H1 (cell line): ENCODE results near the gene LRRC4C. TPM values are rescaled to one million over a fixed set of nuclear protein-coding genes. Genes with fewer than 3 reads are reported as not detected.

Source experiments
- CTCF ChIA-PET: fragments of 300-600 bp; sonication (Branson Sonifier 250); formaldehyde crosslinking; loops from one replicate; lab custom pipeline; 2021; ENCODE audit not compliant: partially characterized antibody; lab: Charles Lee
- POLR2A ChIA-PET: fragments of 300-600 bp; sonication (Branson Sonifier 250); formaldehyde crosslinking; loops from one replicate; lab custom pipeline; 2021; ENCODE audit warnings: inconsistent platforms; ENCODE audit not compliant: partially characterized antibody; lab: Charles Lee
- DNase-seq, 2 experiments: peaks; one replicate each; pipeline versions ENCODE4 v3.0.0 to v3.0.0-alpha.2; 2010 to 2022; ENCODE audit warnings: low spot score in 2 of 2, low read depth in 1 of 2, mixed read lengths in 1 of 2
- FAIRE-seq: peaks from 2 replicates; lab custom pipeline; 2011; peaks lifted over from hg19 to GRCh38; lab: Jason Lieb, UNC
- H2AFZ ChIP-seq: 2 replicates; pipeline ENCODE4 v1.8.1; 2012; ENCODE audit warnings: low read length, inconsistent platforms
- H2AK5ac ChIP-seq: 2 replicates; pipeline ENCODE4 v1.6.1; 2013; ENCODE audit warnings: low read depth, low read length
- H2BK120ac ChIP-seq: replicated peaks from 2 replicates; pipeline ENCODE3; 2013; ENCODE audit warnings: low read depth, low read length, inconsistent platforms
- H2BK12ac ChIP-seq: 2 replicates; pipeline ENCODE4 v1.6.1; 2013; ENCODE audit warnings: low read depth, low read length
- H2BK15ac ChIP-seq: 2 replicates; pipeline ENCODE4 v1.6.1; 2013; ENCODE audit warnings: low read length
- H2BK20ac ChIP-seq: 2 replicates; pipeline ENCODE4 v1.6.1; 2013; ENCODE audit warnings: low read length
- H2BK5ac ChIP-seq: 2 replicates; pipeline ENCODE4 v1.6.1; 2013; ENCODE audit warnings: low read depth, low read length
- H3K14ac ChIP-seq: 2 replicates; pipeline ENCODE4 v1.6.1; 2013; ENCODE audit warnings: inconsistent platforms; ENCODE audit not compliant: insufficient read length
- H3K18ac ChIP-seq: 2 replicates; pipeline ENCODE4 v1.6.1; 2013; ENCODE audit warnings: low read length; ENCODE audit errors: extremely low read depth
- H3K23ac ChIP-seq: 2 replicates; pipeline ENCODE4 v1.6.1; 2013; ENCODE audit warnings: inconsistent platforms; ENCODE audit not compliant: insufficient read length
- H3K23me2 ChIP-seq: 2 replicates; pipeline ENCODE4 v1.6.1; 2013; ENCODE audit warnings: low read depth, low read length
- H3K27ac ChIP-seq: 2 replicates; pipeline ENCODE4 v1.6.1; 2011; ENCODE audit warnings: low read depth, low read length, inconsistent platforms
- H3K27me3 ChIP-seq, 4 experiments: replicated peaks in 1 of 4; 1 replicate in 1 of 4; 2 replicates in 3 of 4; pipeline versions ENCODE4 v1.6.1 to v1.8.1; 2011 to 2013; ENCODE audit warnings: low read length in 3 of 4, mild to moderate bottlenecking in 3 of 4, inconsistent platforms in 2 of 4, mixed read lengths in 2 of 4, moderate library complexity in 1 of 4; ENCODE audit not compliant: control insufficient read depth in 3 of 4, insufficient read depth in 3 of 4; ENCODE audit errors: extremely low read depth in 1 of 4
- H3K36me3 ChIP-seq, 4 experiments: 2 replicates each; pipeline versions ENCODE4 v1.6.1 to v1.8.1; 2011 to 2013; ENCODE audit warnings: mild to moderate bottlenecking in 4 of 4, low read length in 3 of 4, moderate library complexity in 2 of 4, control low read depth in 1 of 4, inconsistent platforms in 1 of 4; ENCODE audit not compliant: insufficient read depth in 4 of 4, control insufficient read depth in 2 of 4
- H3K4ac ChIP-seq: replicated peaks from 2 replicates; pipeline ENCODE3; 2013; ENCODE audit warnings: low read length, low read depth, mixed read lengths, inconsistent platforms; ENCODE audit not compliant: insufficient read length
- H3K4me1 ChIP-seq, 4 experiments: replicated peaks in 1 of 4; 1 replicate in 1 of 4; 2 replicates in 3 of 4; pipeline versions ENCODE4 v1.6.1 to v1.8.1; 2011 to 2013; ENCODE audit warnings: low read length in 3 of 4, inconsistent platforms in 2 of 4, mixed read lengths in 1 of 4; ENCODE audit not compliant: insufficient read depth in 4 of 4, control insufficient read depth in 3 of 4
- H3K4me2 ChIP-seq, 2 experiments: 2 replicates each; pipeline versions ENCODE4 v1.6.1 to v1.8.1; 2011 to 2013; ENCODE audit warnings: low read depth in 2 of 2, low read length in 2 of 2, control low read depth in 1 of 2, inconsistent platforms in 1 of 2, mild to moderate bottlenecking in 1 of 2; ENCODE audit not compliant: insufficient read depth in 1 of 2
- H3K4me3 ChIP-seq, 4 experiments: fragments of 200-600, 300-600 bp in 1 of 4; sonication (generic), shearing (Covaris generic), sonication (Bioruptor Twin) in 1 of 4; 2 replicates each; pipeline versions ENCODE4 v1.5.1 to v1.8.1; 2011 to 2016; ENCODE audit warnings: low read length in 4 of 4, low read depth in 3 of 4, control low read depth in 2 of 4, inconsistent platforms in 2 of 4, mild to moderate bottlenecking in 2 of 4, mixed read lengths in 1 of 4, moderate library complexity in 1 of 4; ENCODE audit not compliant: insufficient read depth in 2 of 4; ENCODE audit errors: extremely low read depth in 1 of 4
- H3K56ac ChIP-seq: replicated peaks from 2 replicates; pipeline ENCODE3; 2013; ENCODE audit warnings: low read depth, mild to moderate bottlenecking, mixed read lengths, low read length, inconsistent platforms; ENCODE audit not compliant: insufficient read length
- H3K79me1 ChIP-seq: 2 replicates; pipeline ENCODE4 v1.6.1; 2013; ENCODE audit warnings: low read depth, low read length, control low read depth
- H3K79me2 ChIP-seq, 2 experiments: 2 replicates each; pipeline versions ENCODE4 v1.6.1 to v1.8.1; 2012 to 2013; ENCODE audit warnings: low read length in 2 of 2, mild to moderate bottlenecking in 2 of 2, inconsistent platforms in 1 of 2; ENCODE audit not compliant: insufficient read depth in 2 of 2, control insufficient read depth in 1 of 2
- H3K9ac ChIP-seq, 4 experiments: replicated peaks in 1 of 4; 1 replicate in 1 of 4; 2 replicates in 3 of 4; pipeline versions ENCODE4 v1.6.1 to v1.8.1; 2011 to 2013; ENCODE audit warnings: low read depth in 3 of 4, low read length in 3 of 4, control low read depth in 2 of 4, mild to moderate bottlenecking in 2 of 4, moderate library complexity in 2 of 4, inconsistent platforms in 1 of 4; ENCODE audit errors: extremely low read depth in 1 of 4
- H3K9me3 ChIP-seq, 2 experiments: 2 replicates each; pipeline versions ENCODE4 v1.6.1 to v1.8.1; 2012 to 2013; ENCODE audit warnings: mild to moderate bottlenecking in 2 of 2, moderate library complexity in 2 of 2, control low read depth in 1 of 2, inconsistent platforms in 1 of 2, low read depth in 1 of 2, low read length in 1 of 2, mixed read lengths in 1 of 2; ENCODE audit not compliant: insufficient read depth in 2 of 2
- H4K20me1 ChIP-seq, 2 experiments: replicated peaks in 1 of 2; 2 replicates each; pipeline versions ENCODE3 to v1.8.1; 2011 to 2013; ENCODE audit warnings: inconsistent platforms in 2 of 2, low read length in 2 of 2, mild to moderate bottlenecking in 1 of 2; ENCODE audit not compliant: insufficient read depth in 2 of 2, control insufficient read depth in 1 of 2
- H4K5ac ChIP-seq: 2 replicates; pipeline ENCODE4 v1.6.1; 2013; ENCODE audit warnings: low read length, low read depth, mixed read lengths, inconsistent platforms; ENCODE audit not compliant: insufficient read length
- H4K8ac ChIP-seq: 2 replicates; pipeline ENCODE4 v1.8.0; 2013; ENCODE audit warnings: mild to moderate bottlenecking, moderate library complexity, low read length, inconsistent platforms; ENCODE audit not compliant: insufficient read depth; ENCODE audit errors: extremely low read depth
- H4K91ac ChIP-seq: replicated peaks from 2 replicates; pipeline ENCODE3; 2013; ENCODE audit warnings: low read length, mixed read lengths, inconsistent platforms; ENCODE audit not compliant: insufficient read length
- BCL11A ChIP-seq, 2 experiments: IDR thresholded peaks; one replicate each; pipeline ENCODE4 v1.6.1; 2011; ENCODE audit warnings: low read depth in 2 of 2, low read length in 2 of 2, mild to moderate bottlenecking in 2 of 2
- CBX5 ChIP-seq: fragments of 300-800, 300-1000 bp; sonication (generic); IDR thresholded peaks from 2 replicates; pipeline ENCODE4 v1.7.1; 2016; ENCODE audit warnings: antibody characterized with exemption, low read length, low read depth
- CBX8 ChIP-seq: fragments of 300-800, 300-1000 bp; sonication (generic); IDR thresholded peaks from 2 replicates; pipeline ENCODE4 v1.7.1; 2016; ENCODE audit warnings: low read depth, low read length, borderline replicate concordance
- CREB1 ChIP-seq: IDR thresholded peaks from 2 replicates; pipeline ENCODE4 v1.6.1; 2012; ENCODE audit warnings: inconsistent platforms
- CTCF ChIP-seq, 3 experiments: IDR thresholded peaks; 1 replicate in 2 of 3; 2 replicates in 1 of 3; pipeline versions ENCODE4 v1.5.1 to v1.6.1; 2011; ENCODE audit warnings: low read length in 3 of 3, mild to moderate bottlenecking in 3 of 3, inconsistent platforms in 2 of 3, low read depth in 1 of 3, moderate library complexity in 1 of 3; ENCODE audit not compliant: insufficient read depth in 1 of 3; ENCODE audit errors: control extremely low read depth in 1 of 3
- GTF2F1 ChIP-seq: IDR thresholded peaks from 2 replicates; pipeline ENCODE4 v1.6.1; 2012; ENCODE audit warnings: low read depth, low read length, improper control_type of control experiment, borderline replicate concordance
- HDAC6 ChIP-seq: IDR thresholded peaks from one replicate; pipeline ENCODE4 v1.7.1; 2012; ENCODE audit warnings: low read depth, mild to moderate bottlenecking, inconsistent platforms, low read length, moderate library complexity
- RAD21 ChIP-seq, 2 experiments: IDR thresholded peaks in 1 of 2; conservative IDR thresholded peaks in 1 of 2; 2 replicates each; pipeline ENCODE4 v1.6.1; 2011; ENCODE audit warnings: low read depth in 2 of 2, low read length in 2 of 2, improper control_type of control experiment in 1 of 2, inconsistent platforms in 1 of 2, mild to moderate bottlenecking in 1 of 2, moderate library complexity in 1 of 2
- SRF ChIP-seq: IDR thresholded peaks from 2 replicates; pipeline ENCODE4 v1.6.1; 2011; ENCODE audit warnings: mild to moderate bottlenecking, low read depth, low read length, moderate library complexity
- TAF1 ChIP-seq: IDR thresholded peaks from 2 replicates; pipeline ENCODE4 v1.6.1; 2011; ENCODE audit warnings: mild to moderate bottlenecking, low read depth, low read length
- TCF12 ChIP-seq: IDR thresholded peaks from 2 replicates; pipeline ENCODE4 v1.6.1; 2011; ENCODE audit warnings: low read depth, mild to moderate bottlenecking, low read length
- WGBS, 2 experiments: shearing (Covaris generic) in 1 of 2; methylation state at CpG; one replicate each; pipeline versions ENCODE4 v1.1.6 to v1.1.7; 2013 to 2015; ENCODE audit warnings: low lambda C conversion rate in 2 of 2, mixed read lengths in 2 of 2, inconsistent platforms in 1 of 2, low coverage in 1 of 2, missing lambda C conversion rate in 1 of 2; ENCODE audit not compliant: insufficient replicate concordance in 2 of 2, insufficient coverage in 1 of 2, insufficient read length in 1 of 2; ENCODE audit errors: extremely low coverage in 1 of 2, missing lambda C conversion rate in 1 of 2; 5-methylcytosine and 5-hydroxymethylcytosine counted together
- polyA plus RNA-seq, 7 experiments: library from polyadenylated mRNA; depleted of rRNA in 3 of 7; stranded (reverse) in 5 of 7; unstranded in 2 of 7; fragments of >200 nt in 5 of 7; fragments of 200-250 nt in 2 of 7; gene quantifications; 1 replicate in 5 of 7; 2 replicates in 1 of 7; 4 replicates in 1 of 7; pipeline versions ENCODE4 v1.2.1 to v1.2.3, GENCODE V29; 2011 to 2013; ENCODE audit warnings: missing spikeins in 2 of 7, mixed read lengths in 2 of 7
- total RNA-seq: library from RNA; stranded (reverse); fragmentation: NEBNext Ultra II Directional; extraction: Animal tissue kit (Norgen Biotek cat#: 25700); gene quantifications from 2 replicates; pipeline ENCODE4 v1.2.1, GENCODE V29; 2021

LRRC4C gene
- total and polyA plus RNA-seq, 2 of the 8 experiments (the other 6 are each of a cell fraction or from before 2014, with no cell fraction given): 0.23 to 2.2 TPM

DNA sequence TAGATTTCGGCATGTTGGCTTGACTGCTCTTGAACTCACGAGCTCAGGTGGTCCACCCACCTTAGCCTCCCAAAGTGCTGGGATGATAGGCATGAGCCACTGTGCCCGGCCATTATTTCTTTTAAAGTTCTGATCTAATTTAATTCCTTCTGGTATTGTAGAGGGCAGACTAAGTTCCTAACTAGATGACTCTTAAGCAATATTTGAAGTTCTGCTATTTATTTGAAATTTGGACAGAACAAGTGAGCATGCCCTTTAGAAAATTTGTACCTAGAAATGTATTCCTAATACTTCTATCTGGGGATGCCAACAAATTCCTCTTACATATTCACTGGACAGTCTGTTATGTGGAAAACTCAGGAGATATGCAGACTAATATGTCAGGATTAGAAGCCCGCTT, 746.4 kb downstream of the LRRC4C start:
- Histone ChIP-seq H4K20me1 (no peaks in the 10 kb centered on the region), H3K4me1 (peaks cover 0 to 5% (median 2%) of the 10 kb centered on the region in 4 experiments; a peak in 4 of 7 replicates), H2BK12ac (no peak overlapping the region), H3K36me3 (no peaks in the 10 kb centered on the region; a peak in 1 of 8 replicates), H3K79me1 (no peaks in the 10 kb centered on the region), H3K4me2 (no peak overlapping the region), H3K18ac (no peak overlapping the region), H4K91ac (no peak overlapping the region), H2BK15ac (no peak overlapping the region), H2AK5ac (no peak overlapping the region), H3K4me3 (no peak overlapping the region), H2BK120ac (no peak overlapping the region), H3K27ac (no peak overlapping the region), H3K14ac (no peak overlapping the region), H2BK5ac (no peak overlapping the region), H3K23me2 (no peaks in the 10 kb centered on the region), H3K9me3 (peaks cover 8% of the 10 kb centered on the region in 2 experiments; a peak in 2 of 4 replicates), H2AFZ (no peak overlapping the region), H4K5ac (no peak overlapping the region), H3K23ac (no peak overlapping the region), H2BK20ac (no peak overlapping the region), H3K79me2 (no peaks in the 10 kb centered on the region), H4K8ac (no peak overlapping the region), H3K56ac (no peak overlapping the region), H3K4ac (no peak overlapping the region), H3K9ac (no peak overlapping the region), H3K27me3 (no peaks in the 10 kb centered on the region)
- ChIA-PET POLR2A (no interaction called here), CTCF (interaction anchor here (0.6 kb wide), 1 partner anchor 610 kb away, joined by 3 read pairs; no protein-coding TSS in a partner anchor)
- WGBS, 2 experiments: 96% methylated on average over 4 of the region's 4 CpGs; no CpG with 5 or more reads in 1 of the 2 experiments
- no peak for DNase-seq
- FAIRE-seq: no peak
- TF ChIP-seq SRF (no peak), HDAC6 (no peak), CREB1 (no peak), CBX8 (no peak), CTCF (IDR thresholded peaks at IDR 0.05; ENCODE audit: control extremely low read depth in 1 of 3, insufficient read depth in 1 of 3, low read depth in 1 of 3, low read length in 3 of 3) (no peak), BCL11A (IDR thresholded peaks at IDR 0.05; ENCODE audit: low read depth in 2 of 2, low read length in 2 of 2) (no peak), TAF1 (no peak), TCF12 (no peak), RAD21 (IDR thresholded peaks at IDR 0.05 in 1 of 2, conservative IDR thresholded peaks at IDR 0.05 in 1 of 2; ENCODE audit: low read depth in 2 of 2, low read length in 2 of 2) (no peak), CBX5 (no peak), GTF2F1 (no peak)
